Trophoblast cell (in vitro differentiated cells and primary cell): ENCODE data around the gene GGT1.
"Not testable (repeated sequence)": the region's sequence is repeated elsewhere in the genome, so short reads cannot be mapped to it uniquely, and the experiment has no call there.

Source experiments
- DNase-seq, 2 donors: peaks; one replicate each; pipeline ENCODE4 v3.0.0-alpha.2; 2016
- H2AFZ ChIP-seq: 2 replicates; pipeline ENCODE4 v1.6.1; 2013; ENCODE audit warnings: low read length, moderate library complexity, mild to moderate bottlenecking; ENCODE audit not compliant: insufficient read depth, poor library complexity
- H2AK5ac ChIP-seq: 2 replicates; pipeline ENCODE4 v1.6.1; 2013; ENCODE audit warnings: mild to moderate bottlenecking, low read length
- H2BK120ac ChIP-seq: 2 replicates; pipeline ENCODE4 v1.6.1; 2013; ENCODE audit warnings: low read length, mild to moderate bottlenecking, moderate library complexity; ENCODE audit not compliant: insufficient read depth, poor library complexity
- H2BK12ac ChIP-seq: 2 replicates; pipeline ENCODE4 v1.6.1; 2013; ENCODE audit warnings: mild to moderate bottlenecking, low read length, moderate library complexity
- H2BK5ac ChIP-seq: 2 replicates; pipeline ENCODE4 v1.6.1; 2013; ENCODE audit warnings: low read length, low read depth, moderate library complexity, mild to moderate bottlenecking; ENCODE audit not compliant: poor library complexity
- H3K14ac ChIP-seq: 2 replicates; pipeline ENCODE4 v1.6.1; 2013; ENCODE audit warnings: mild to moderate bottlenecking, low read length
- H3K18ac ChIP-seq: 2 replicates; pipeline ENCODE4 v1.6.1; 2013; ENCODE audit warnings: mild to moderate bottlenecking, low read length
- H3K23ac ChIP-seq: 2 replicates; pipeline ENCODE4 v1.6.1; 2013; ENCODE audit warnings: low read length
- H3K27ac ChIP-seq: 2 replicates; pipeline ENCODE4 v1.5.1; 2013; ENCODE audit warnings: low read depth, mild to moderate bottlenecking, inconsistent platforms, low read length, moderate library complexity
- H3K27me3 ChIP-seq: 2 replicates; pipeline ENCODE4 v1.6.1; 2013; ENCODE audit warnings: inconsistent platforms, mild to moderate bottlenecking, low read length, moderate library complexity; ENCODE audit not compliant: insufficient read depth
- H3K36me3 ChIP-seq, 2 experiments: 1 replicate in 1 of 2; 2 replicates in 1 of 2; pipeline ENCODE4 v1.6.1; 2013; ENCODE audit warnings: low read length in 2 of 2, mild to moderate bottlenecking in 2 of 2, moderate library complexity in 1 of 2; ENCODE audit not compliant: insufficient read depth in 2 of 2, control insufficient read depth in 1 of 2
- H3K4ac ChIP-seq: 2 replicates; pipeline ENCODE4 v1.6.1; 2013; ENCODE audit warnings: low read depth, mild to moderate bottlenecking, low read length, moderate library complexity
- H3K4me1 ChIP-seq, 2 experiments: 1 replicate in 1 of 2; 2 replicates in 1 of 2; pipeline ENCODE4 v1.6.1; 2013; ENCODE audit warnings: low read length in 2 of 2, mild to moderate bottlenecking in 2 of 2, moderate library complexity in 1 of 2; ENCODE audit not compliant: insufficient read depth in 2 of 2, control insufficient read depth in 1 of 2
- H3K4me2 ChIP-seq: 2 replicates; pipeline ENCODE4 v1.6.1; 2013; ENCODE audit warnings: inconsistent platforms, mild to moderate bottlenecking, low read length, moderate library complexity
- H3K4me3 ChIP-seq: 2 replicates; pipeline ENCODE4 v1.5.1; 2013; ENCODE audit warnings: mild to moderate bottlenecking, low read depth, low read length, inconsistent platforms
- H3K79me1 ChIP-seq: one replicate; pipeline ENCODE4 v1.6.1; 2013; ENCODE audit warnings: low read length
- H3K79me2 ChIP-seq: 2 replicates; pipeline ENCODE4 v1.6.1; 2013; ENCODE audit warnings: low read length, mild to moderate bottlenecking; ENCODE audit not compliant: control insufficient read depth, insufficient read depth, poor library complexity
- H3K9ac ChIP-seq: 2 replicates; pipeline ENCODE4 v1.6.1; 2013; ENCODE audit warnings: mild to moderate bottlenecking, low read length
- H3K9me3 ChIP-seq: 2 replicates; pipeline ENCODE4 v1.6.1; 2013; ENCODE audit warnings: low read depth, mild to moderate bottlenecking, control low read depth, inconsistent platforms, low read length; ENCODE audit not compliant: insufficient read depth
- H4K12ac ChIP-seq: 2 replicates; pipeline ENCODE4 v1.6.1; 2013; ENCODE audit warnings: low read depth, mild to moderate bottlenecking, low read length, moderate library complexity
- H4K8ac ChIP-seq: 2 replicates; pipeline ENCODE4 v1.6.1; 2013; ENCODE audit warnings: low read depth, mild to moderate bottlenecking, low read length, moderate library complexity
- H4K91ac ChIP-seq: one replicate; pipeline ENCODE4 v1.6.1; 2013; ENCODE audit warnings: low read depth, mild to moderate bottlenecking, low read length, moderate library complexity
- WGBS: extraction: QIAGEN DNeasy Blood & Tissue Kit; methylation state at CpG from one replicate; pipeline ENCODE4 v1.1.7; 2013; ENCODE audit warnings: missing lambda C conversion rate; ENCODE audit not compliant: insufficient read length, insufficient coverage; ENCODE audit errors: extremely low coverage; 5-methylcytosine and 5-hydroxymethylcytosine counted together

Gene GGT1

DNA sequence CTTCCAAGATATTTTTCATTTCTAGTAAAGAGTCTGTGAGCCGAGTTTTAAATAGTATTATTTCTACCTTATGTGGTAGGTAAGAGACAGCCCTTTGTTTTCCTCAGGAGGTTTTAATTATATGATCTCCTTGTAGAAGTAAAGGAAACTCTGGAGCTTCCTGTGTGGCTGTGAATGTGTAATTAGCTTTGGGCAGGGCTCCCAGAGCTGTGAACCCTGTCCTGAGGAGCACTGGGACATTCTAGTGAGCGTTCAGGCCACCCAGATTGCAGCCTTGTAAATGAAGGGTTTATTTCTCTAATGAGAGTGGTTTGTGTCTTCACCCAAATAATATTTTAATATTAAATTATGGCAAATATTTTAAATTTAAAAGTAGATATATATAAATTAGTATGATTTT, 69.5 kb downstream of the GGT1 start:
- H3K4me3 ChIP-seq, H3K4me1 ChIP-seq, H3K27ac ChIP-seq, H2BK5ac ChIP-seq, H3K4ac ChIP-seq, H2AFZ ChIP-seq, H3K9ac ChIP-seq, H3K79me1 ChIP-seq, H3K27me3 ChIP-seq, H3K4me2 ChIP-seq, H3K79me2 ChIP-seq, H2BK12ac ChIP-seq, H4K8ac ChIP-seq, H3K14ac ChIP-seq, H3K23ac ChIP-seq, H3K18ac ChIP-seq, H3K9me3 ChIP-seq, H2BK120ac ChIP-seq, DNase-seq, H3K36me3 ChIP-seq, H4K12ac ChIP-seq, H4K91ac ChIP-seq, H2AK5ac ChIP-seq: not testable (repeated sequence)
- WGBS: no CpG with 5 or more reads among the region's 2 CpGs
